ENCODE data around the gene TENT5C. TPM values are rescaled to one million over a fixed set of nuclear protein-coding genes. Genes with fewer than 3 reads are reported as not detected.

The TENT5C gene
- total and polyA plus RNA-seq, 2 of the 13 experiments (the other 11 are each of a cell fraction or from before 2014, with no cell fraction given), result 0.02 to 0.38 TPM

- H3K36me3 ChIP-seq (replicated peaks in 1 of 2; ENCODE audit: control insufficient read depth in 1 of 2, insufficient read depth in 2 of 2, low read length in 2 of 2), result no peaks in the 10 kb centered on the region
- FAIRE-seq (no peak), ATAC-seq (no peak), DNase-seq (ENCODE audit: low spot score) (no peak)
- ChIA-PET CTCF (ENCODE audit: low intra/inter-chr PET ratio, low total read pairs) (no interaction called here), POLR2A (no interaction called here)
- H3K4me3 ChIP-seq (replicated peaks in 1 of 3; ENCODE audit: insufficient read depth in 1 of 3, low read depth in 2 of 3, low read length in 3 of 3), result no peak overlapping the region
- no TSS peak for BruUV-seq (replicated peaks)
- no peak overlapping the region for H3K4me2 ChIP-seq (ENCODE audit: low read depth, low read length)
- no peak overlapping the region for H3K9ac ChIP-seq (ENCODE audit: insufficient read depth, low read depth, low read length)
- peaks cover 0 to 10% of the 10 kb centered on the region in 2 experiments; a peak in 2 of 5 replicates for H3K27me3 ChIP-seq (ENCODE audit: control insufficient read depth in 1 of 2, insufficient read depth in 2 of 2, low read length in 2 of 2)
- peaks cover 39% of the 10 kb centered on the region for H3K4me1 ChIP-seq (ENCODE audit: insufficient read depth, low read length)
- intact Hi-C loops (cut with micrococcal nuclease; ENCODE audit: unreplicated experiment), result no loop called here
- no peaks in the 10 kb centered on the region for H3K79me2 ChIP-seq (ENCODE audit: insufficient read depth, low read length)
- H3K9me3 ChIP-seq (ENCODE audit: low read length), result no peaks in the 10 kb centered on the region
- in situ Hi-C loops (cut with HindIII; ENCODE audit: extremely low pct_ligation_motif_present, low pct_unique_long_range_greater_than_20kb), result no loop called here
- no peak overlapping the region for H3K27ac ChIP-seq (ENCODE audit: extremely low read length, insufficient read depth, low read length)
- no peak overlapping the region for H2AFZ ChIP-seq (ENCODE audit: low read length)
- 42% methylated on average over 5 of the region's 5 CpGs for WGBS (ENCODE audit: low lambda C conversion rate)
- no peaks in the 10 kb centered on the region for H4K20me1 ChIP-seq (ENCODE audit: insufficient read depth, low read length)
- TF ChIP-seq CCDC6 (CRISPR knock-in tag; IDR thresholded peaks at IDR 0.05) (no peak), RARG (CRISPR knock-in tag; IDR thresholded peaks at IDR 0.05; ENCODE audit: low read depth) (no peak), SNAI1 (CRISPR knock-in tag; IDR thresholded peaks at IDR 0.05; ENCODE audit: borderline replicate concordance) (no peak), AFF4 (CRISPR knock-in tag; IDR thresholded peaks at IDR 0.05) (no peak), ESRRA (CRISPR knock-in tag; IDR thresholded peaks at IDR 0.05; ENCODE audit: low read depth) (no peak), HOXA7 (CRISPR knock-in tag; IDR thresholded peaks at IDR 0.05) (no peak), IRF9 (CRISPR knock-in tag; IDR thresholded peaks at IDR 0.05; ENCODE audit: borderline replicate concordance) (no peak), FOXC1 (CRISPR knock-in tag; IDR thresholded peaks at IDR 0.05; ENCODE audit: borderline replicate concordance) (no peak), PRDM15 (CRISPR knock-in tag; IDR thresholded peaks at IDR 0.05) (no peak), ZBTB21 (CRISPR knock-in tag; IDR thresholded peaks at IDR 0.05) (no peak), HDAC6 (IDR thresholded peaks at IDR 0.05; ENCODE audit: low read depth, low read length) (no peak), ZUFSP (CRISPR knock-in tag; IDR thresholded peaks at IDR 0.05; ENCODE audit: borderline replicate concordance) (no peak), KLF16 (CRISPR knock-in tag; IDR thresholded peaks at IDR 0.05) (no peak)
These were observed 52.3 kb downstream of the TENT5C start for GRCh38 chr1:117657949-117658660.

Data from HepG2 (cell line).